ENCODE data around the gene ADGRV1. TPM values are rescaled to one million over a fixed set of nuclear protein-coding genes. Genes with fewer than 3 reads are reported as not detected.

ADGRV1 gene
- total RNA-seq, 1 donor: 0.94 TPM

GRCh38 chr5:91104062-91104448 is 545.5 kb downstream of the ADGRV1 start:
- Histone ChIP-seq H3K9me3 (ENCODE audit: low read depth, low read length) (no peaks in the 10 kb centered on the region), H3K27me3 (ENCODE audit: insufficient read depth, low read length) (no peaks in the 10 kb centered on the region), H3K4me3 (ENCODE audit: low read length) (no peak overlapping the region), H3K4me1 (ENCODE audit: insufficient read depth, low read length) (peaks cover 15% of the 10 kb centered on the region)

- Histone ChIP-seq H3K4me3 (ENCODE audit: low read length) (no peak overlapping the region), H3K9me3 (ENCODE audit: low read depth, low read length) (no peaks in the 10 kb centered on the region), H3K4me1 (ENCODE audit: insufficient read depth, low read length) (peaks cover 14% of the 10 kb centered on the region), H3K27me3 (ENCODE audit: insufficient read depth, low read length) (no peaks in the 10 kb centered on the region)
These were observed 548.4 kb downstream of the ADGRV1 start for GRCh38 chr5:91106842-91107511.

GRCh38 chr5:91109634-91110033 is 551.0 kb downstream of the ADGRV1 start:
- H3K4me3 ChIP-seq (ENCODE audit: low read length): no peak overlapping the region
- H3K4me1 ChIP-seq (ENCODE audit: insufficient read depth, low read length): peaks cover 14% of the 10 kb centered on the region
- H3K27me3 ChIP-seq (ENCODE audit: insufficient read depth, low read length): no peaks in the 10 kb centered on the region
- no peaks in the 10 kb centered on the region for H3K9me3 ChIP-seq (ENCODE audit: low read depth, low read length)

- Histone ChIP-seq H3K4me3 (ENCODE audit: low read length) (no peak overlapping the region), H3K27me3 (ENCODE audit: insufficient read depth, low read length) (no peaks in the 10 kb centered on the region), H3K9me3 (ENCODE audit: low read depth, low read length) (no peaks in the 10 kb centered on the region), H3K4me1 (ENCODE audit: insufficient read depth, low read length) (peaks cover 17% of the 10 kb centered on the region)
These were observed 552.1 kb downstream of the ADGRV1 start for GRCh38 chr5:91110686-91111085.

GRCh38 chr5:91111473-91112238 is 553.1 kb downstream of the ADGRV1 start:
- Histone ChIP-seq H3K4me3 (ENCODE audit: low read length) (no peak overlapping the region), H3K9me3 (ENCODE audit: low read depth, low read length) (no peaks in the 10 kb centered on the region), H3K4me1 (ENCODE audit: insufficient read depth, low read length) (peaks cover 17% of the 10 kb centered on the region), H3K27me3 (ENCODE audit: insufficient read depth, low read length) (no peaks in the 10 kb centered on the region)

GRCh38 chr5:91114658-91115057 is 556.1 kb downstream of the ADGRV1 start:
- H3K27me3 ChIP-seq (ENCODE audit: insufficient read depth, low read length): no peaks in the 10 kb centered on the region
- H3K4me1 ChIP-seq (ENCODE audit: insufficient read depth, low read length): peaks cover 17% of the 10 kb centered on the region
- no peak overlapping the region for H3K4me3 ChIP-seq (ENCODE audit: low read length)
- no peaks in the 10 kb centered on the region for H3K9me3 ChIP-seq (ENCODE audit: low read depth, low read length)

- Histone ChIP-seq H3K27me3 (ENCODE audit: insufficient read depth, low read length) (no peaks in the 10 kb centered on the region), H3K9me3 (ENCODE audit: low read depth, low read length) (no peaks in the 10 kb centered on the region), H3K4me1 (ENCODE audit: insufficient read depth, low read length) (peaks cover 16% of the 10 kb centered on the region), H3K4me3 (ENCODE audit: low read length) (no peak overlapping the region)
These were observed 559.8 kb downstream of the ADGRV1 start for GRCh38 chr5:91118354-91118753.

- H3K27me3 ChIP-seq (ENCODE audit: insufficient read depth, low read length): no peaks in the 10 kb centered on the region
- H3K4me3 ChIP-seq (ENCODE audit: low read length): no peak overlapping the region
- no peaks in the 10 kb centered on the region for H3K9me3 ChIP-seq (ENCODE audit: low read depth, low read length)
- peaks cover 21% of the 10 kb centered on the region for H3K4me1 ChIP-seq (ENCODE audit: insufficient read depth, low read length)
These were observed 560.2 kb downstream of the ADGRV1 start for GRCh38 chr5:91118796-91119195.

- Histone ChIP-seq H3K4me3 (ENCODE audit: low read length) (no peak overlapping the region), H3K27me3 (ENCODE audit: insufficient read depth, low read length) (no peaks in the 10 kb centered on the region), H3K4me1 (ENCODE audit: insufficient read depth, low read length) (peaks cover 18% of the 10 kb centered on the region), H3K9me3 (ENCODE audit: low read depth, low read length) (no peaks in the 10 kb centered on the region)
These were observed 560.6 kb downstream of the ADGRV1 start for GRCh38 chr5:91119217-91119616.

- peaks cover 16% of the 10 kb centered on the region for H3K4me1 ChIP-seq (ENCODE audit: insufficient read depth, low read length)
- H3K9me3 ChIP-seq (ENCODE audit: low read depth, low read length): no peaks in the 10 kb centered on the region
- H3K4me3 ChIP-seq (ENCODE audit: low read length): no peak overlapping the region
These were observed 561.6 kb downstream of the ADGRV1 start for GRCh38 chr5:91119981-91120850.

GRCh38 chr5:91121347-91121993 is 562.9 kb downstream of the ADGRV1 start:
- Histone ChIP-seq H3K9me3 (ENCODE audit: low read depth, low read length) (no peaks in the 10 kb centered on the region), H3K4me1 (ENCODE audit: insufficient read depth, low read length) (peaks cover 16% of the 10 kb centered on the region), H3K27me3 (ENCODE audit: insufficient read depth, low read length) (no peaks in the 10 kb centered on the region), H3K4me3 (ENCODE audit: low read length) (no peak overlapping the region)

More at GRCh38 chr5:91119981-91120850, 561.6 kb downstream of the ADGRV1 start:
- no peaks in the 10 kb centered on the region for H3K27me3 ChIP-seq (ENCODE audit: insufficient read depth, low read length)

- Histone ChIP-seq H3K4me1 (ENCODE audit: insufficient read depth, low read length) (peaks cover 16% of the 10 kb centered on the region), H3K4me3 (ENCODE audit: low read length) (no peak overlapping the region), H3K9me3 (ENCODE audit: low read depth, low read length) (no peaks in the 10 kb centered on the region), H3K27me3 (ENCODE audit: insufficient read depth, low read length) (no peaks in the 10 kb centered on the region)
These were observed 564.1 kb downstream of the ADGRV1 start for GRCh38 chr5:91122651-91123050.

- Histone ChIP-seq H3K4me3 (ENCODE audit: low read length) (no peak overlapping the region), H3K4me1 (ENCODE audit: insufficient read depth, low read length) (peaks cover 16% of the 10 kb centered on the region), H3K9me3 (ENCODE audit: low read depth, low read length) (no peaks in the 10 kb centered on the region), H3K27me3 (ENCODE audit: insufficient read depth, low read length) (no peaks in the 10 kb centered on the region)
These were observed 564.7 kb downstream of the ADGRV1 start for GRCh38 chr5:91123291-91123690.

- H3K27me3 ChIP-seq (ENCODE audit: insufficient read depth, low read length): no peaks in the 10 kb centered on the region
- H3K9me3 ChIP-seq (ENCODE audit: low read depth, low read length): no peaks in the 10 kb centered on the region
- no peak overlapping the region for H3K4me3 ChIP-seq (ENCODE audit: low read length)
These were observed 565.3 kb downstream of the ADGRV1 start for GRCh38 chr5:91123901-91124300.

GRCh38 chr5:91125916-91126315 is 567.3 kb downstream of the ADGRV1 start:
- Histone ChIP-seq H3K9me3 (ENCODE audit: low read depth, low read length) (no peaks in the 10 kb centered on the region), H3K4me1 (ENCODE audit: insufficient read depth, low read length) (peaks cover 16% of the 10 kb centered on the region)

More at GRCh38 chr5:91123901-91124300, 565.3 kb downstream of the ADGRV1 start:
- H3K4me1 ChIP-seq (ENCODE audit: insufficient read depth, low read length): peaks cover 16% of the 10 kb centered on the region

More at GRCh38 chr5:91125916-91126315, 567.3 kb downstream of the ADGRV1 start:
- Histone ChIP-seq H3K4me3 (ENCODE audit: low read length) (no peak overlapping the region), H3K27me3 (ENCODE audit: insufficient read depth, low read length) (no peaks in the 10 kb centered on the region)

Measured in mononuclear cell (primary cell).